Tibial nerve (tissue), 4 donors: Measurements from ENCODE around the gene ITGA8. TPM values are rescaled to one million over a fixed set of nuclear protein-coding genes. Genes with fewer than 3 reads are reported as not detected.

ENCODE experiments used
- DNase-seq, 2 donors: peaks; one replicate each; pipeline ENCODE4 v3.0.0-alpha.2; 2019; ENCODE audit warnings: low spot score in 2 of 2
- H3K27ac ChIP-seq, 4 donors: fragments of 200-600 bp; sonication (generic) in 3 of 4; one replicate each; pipeline ENCODE4 v1.5.1; 2017 to 2019; ENCODE audit warnings: mild to moderate bottlenecking in 1 of 4
- H3K27me3 ChIP-seq, 2 donors: fragments of 200-600 bp; sonication (generic) in 1 of 2; one replicate each; pipeline versions ENCODE4 v1.5.1 to v1.6.0; 2017 to 2019
- H3K36me3 ChIP-seq, 3 donors: fragments of 200-600 bp; sonication (generic); one replicate each; pipeline ENCODE4 v1.5.1; 2018 to 2019
- H3K4me1 ChIP-seq, 4 donors: fragments of 200-600 bp; sonication (generic) in 3 of 4; one replicate each; pipeline ENCODE4 v1.5.1; 2017 to 2019
- H3K4me3 ChIP-seq, 4 donors: fragments of 200-600 bp; sonication (generic) in 3 of 4; one replicate each; pipeline ENCODE4 v1.5.1; 2017 to 2019; ENCODE audit warnings: mild to moderate bottlenecking in 1 of 4, moderate library complexity in 1 of 4
- H3K9me3 ChIP-seq, 4 donors: fragments of 200-600 bp; sonication (generic) in 3 of 4; one replicate each; pipeline ENCODE4 v1.5.1; 2017 to 2019
- CTCF ChIP-seq, 5 experiments: fragments of 200-600 bp in 3 of 5; fragments of 450-650 bp in 2 of 5; sonication (generic) in 3 of 5; IDR thresholded peaks; one replicate each; pipeline ENCODE4 v1.5.1; 2016 to 2019; ENCODE audit warnings: antibody characterized with exemption in 5 of 5, mild to moderate bottlenecking in 3 of 5, moderate library complexity in 2 of 5
- EP300 ChIP-seq, 2 donors: sonication (generic); formaldehyde crosslinking; IDR thresholded peaks; one replicate each; pipeline ENCODE4 v1.6.1; 2017; ENCODE audit warnings: antibody characterized with exemption in 2 of 2, mild to moderate bottlenecking in 1 of 2
- POLR2A ChIP-seq, 2 donors: fragments of 450-650 bp; IDR thresholded peaks; one replicate each; pipeline ENCODE4 v1.6.1; 2017; ENCODE audit warnings: antibody characterized with exemption in 2 of 2, mild to moderate bottlenecking in 2 of 2, moderate library complexity in 2 of 2
- WGBS, 2 donors: methylation state at CpG; one replicate each; pipeline ENCODE4 v1.1.5; 2018; 5-methylcytosine and 5-hydroxymethylcytosine counted together
- total RNA-seq, 4 donors: library from RNA; depleted of rRNA; stranded (reverse); fragments of >200 nt; gene quantifications; one replicate each; pipeline ENCODE4 v1.1.0, GENCODE V29; 2016

Gene ITGA8
- total RNA-seq, 4 donors from 2014 or later, result 1.5 to 8.7 (median 4.3) TPM

DNA sequence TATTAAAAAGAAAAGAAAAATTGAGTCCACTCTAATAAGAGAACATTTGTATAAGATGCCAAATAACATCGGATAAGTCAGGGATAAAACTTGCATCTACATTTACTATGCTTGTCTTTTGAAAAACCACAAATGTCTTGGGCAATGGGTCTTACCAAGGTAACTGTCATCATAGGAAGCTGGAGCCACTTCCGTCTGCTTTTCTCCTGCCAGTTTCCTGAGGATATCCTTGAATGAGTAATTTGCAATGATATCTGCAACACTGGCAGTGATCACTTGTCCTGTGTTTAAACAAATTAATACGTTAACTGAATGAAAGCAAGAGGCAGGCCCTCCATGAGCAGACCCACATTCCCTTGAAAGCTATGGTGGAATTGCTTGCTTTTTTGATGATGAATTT, 47.3 kb downstream of the ITGA8 start:
- H3K27ac ChIP-seq, result no peak overlapping the region
- no peak for TF ChIP-seq POLR2A (IDR thresholded peaks at IDR 0.05)
- TF ChIP-seq CTCF (IDR thresholded peaks at IDR 0.05), result no peak
- TF ChIP-seq EP300 (IDR thresholded peaks at IDR 0.05), result no peak
- DNase-seq, result no peak
- H3K27me3 ChIP-seq, result no peaks in the 10 kb centered on the region
- no peaks in the 10 kb centered on the region for H3K9me3 ChIP-seq
- no peaks in the 10 kb centered on the region for H3K36me3 ChIP-seq
- H3K4me1 ChIP-seq, result no peaks in the 10 kb centered on the region
- WGBS, 2 donors, result 81 to 87% methylated on average over 3 of the region's 3 CpGs
- no peak overlapping the region for H3K4me3 ChIP-seq

GRCh38 chr10:15670880-15671279, 48.8 kb downstream of the ITGA8 start:
- H3K27ac ChIP-seq, result no peak overlapping the region
- H3K4me3 ChIP-seq, result no peak overlapping the region
- H3K9me3 ChIP-seq, result no peaks in the 10 kb centered on the region
- 76 to 81% methylated on average over 5 of the region's 5 CpGs for WGBS, 2 donors
- H3K27me3 ChIP-seq, result no peaks in the 10 kb centered on the region
- TF ChIP-seq EP300 (IDR thresholded peaks at IDR 0.05) (no peak), POLR2A (IDR thresholded peaks at IDR 0.05) (no peak), CTCF (IDR thresholded peaks at IDR 0.05) (no peak)
- no peaks in the 10 kb centered on the region for H3K4me1 ChIP-seq
- H3K36me3 ChIP-seq, result no peaks in the 10 kb centered on the region
- no peak for DNase-seq

DNA sequence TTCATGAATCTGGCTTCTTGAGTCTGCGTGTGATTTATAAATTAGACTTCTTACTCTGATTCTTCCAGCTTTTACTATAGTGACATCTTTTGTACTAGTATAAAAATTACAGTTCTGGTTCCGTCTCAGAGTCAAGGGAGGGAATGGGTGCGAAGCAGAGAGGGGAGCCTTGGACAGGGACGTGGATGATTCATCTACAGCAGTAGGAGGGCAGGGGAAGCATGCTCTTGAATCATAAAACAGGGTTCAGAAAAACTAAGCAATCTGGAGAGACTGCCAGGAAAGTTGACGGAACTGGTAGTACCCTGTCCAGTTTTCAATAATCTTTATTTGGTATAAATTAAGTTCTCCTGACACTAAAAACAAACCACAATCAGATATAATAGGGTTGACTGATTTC, 58.1 kb downstream of the ITGA8 start:
- TF ChIP-seq EP300 (IDR thresholded peaks at IDR 0.05) (no peak), CTCF (IDR thresholded peaks at IDR 0.05) (no peak), POLR2A (IDR thresholded peaks at IDR 0.05) (no peak)
- WGBS, 2 donors, result 79 to 86% methylated on average over 5 of the region's 5 CpGs
- H3K27me3 ChIP-seq, result no peaks in the 10 kb centered on the region
- no peak overlapping the region for H3K27ac ChIP-seq
- no peak for DNase-seq
- no peak overlapping the region for H3K4me3 ChIP-seq
- H3K9me3 ChIP-seq, result no peaks in the 10 kb centered on the region
- no peaks in the 10 kb centered on the region for H3K4me1 ChIP-seq
- H3K36me3 ChIP-seq, result no peaks in the 10 kb centered on the region

- Histone ChIP-seq H3K36me3 (no peaks in the 10 kb centered on the region), H3K4me3 (no peak overlapping the region), H3K4me1 (no peaks in the 10 kb centered on the region), H3K27me3 (no peaks in the 10 kb centered on the region), H3K9me3 (no peaks in the 10 kb centered on the region), H3K27ac (no peak overlapping the region)
- TF ChIP-seq POLR2A (IDR thresholded peaks at IDR 0.05), result no peak
- TF ChIP-seq CTCF (IDR thresholded peaks at IDR 0.05), result no peak
- TF ChIP-seq EP300 (IDR thresholded peaks at IDR 0.05), result no peak
- DNase-seq, result no peak
- 67 to 73% methylated on average over 5 of the region's 5 CpGs for WGBS, 2 donors
Measured at GRCh38 chr10:15660990-15661389, 58.7 kb downstream of the ITGA8 start.

GRCh38 chr10:15658069-15658702, 61.5 kb downstream of the ITGA8 start:
- Histone ChIP-seq H3K9me3 (no peaks in the 10 kb centered on the region), H3K27me3 (no peaks in the 10 kb centered on the region), H3K4me1 (no peaks in the 10 kb centered on the region), H3K36me3 (no peaks in the 10 kb centered on the region), H3K4me3 (no peak overlapping the region), H3K27ac (no peak overlapping the region)
- DNase-seq, result no peak
- 52 to 54% methylated on average over 5 of the region's 5 CpGs for whole genome bisulfite sequencing, 2 donors
- TF ChIP-seq EP300 (IDR thresholded peaks at IDR 0.05), result no peak
- TF ChIP-seq CTCF (IDR thresholded peaks at IDR 0.05), result no peak
- TF ChIP-seq POLR2A (IDR thresholded peaks at IDR 0.05), result no peak
